ENCODE results near the gene MAIP1. TPM values are rescaled to one million over a fixed set of nuclear protein-coding genes. Genes with fewer than 3 reads are reported as not detected.
A peak's percentile ranks its signal among the peaks of the same experiment; 100 is the strongest.

Gene MAIP1
- total and polyA plus RNA-seq, 2 of the 4 experiments (the other 2 are of a cell fraction): 14.2 to 16.8 TPM

DNA sequence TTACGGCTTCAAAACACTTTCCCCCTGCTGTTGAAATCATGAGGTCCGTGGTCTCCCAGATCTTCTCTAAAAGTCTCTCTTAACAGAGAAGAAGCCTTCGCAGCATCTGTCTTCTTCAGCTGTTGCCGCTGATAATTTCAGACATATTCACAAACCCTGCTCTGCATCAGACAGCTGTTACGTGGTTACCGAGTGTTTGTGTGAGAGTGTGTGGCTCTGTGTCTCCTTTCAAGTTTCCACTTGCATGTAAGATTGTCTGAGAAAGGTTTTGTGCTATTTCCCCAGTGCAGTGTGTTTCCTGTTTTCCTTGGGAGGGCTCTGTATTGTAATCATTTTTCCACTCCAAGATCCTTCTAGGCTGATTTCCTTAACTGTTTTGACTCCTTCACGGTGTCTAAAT lies 32.8 kb downstream of the MAIP1 start:
- intact Hi-C loops (cut with micrococcal nuclease): loop anchor here (10.0 kb wide), 1 partner anchor 167 kb away; no protein-coding TSS in a partner anchor

More for the DNA sequence above, 32.8 kb downstream of the MAIP1 start:
- H3K9me1 ChIP-seq (ENCODE audit: insufficient read depth, low read length): no peaks in the 10 kb centered on the region
- peak overlapping the region; percentile 91 for H3K18ac ChIP-seq (ENCODE audit: low read depth, low read length)
- no peaks in the 10 kb centered on the region for H3K36me3 ChIP-seq (ENCODE audit: control insufficient read depth, insufficient read depth, low read length)
- POLR2A ChIA-PET (ENCODE audit: unreplicated experiment): no interaction called here
- DNase-seq: peak; percentile 61
- H2AK5ac ChIP-seq (ENCODE audit: low read depth, low read length): no peak overlapping the region
- peak overlapping the region; percentile 69 for H4K91ac ChIP-seq (ENCODE audit: insufficient read depth, low read depth, low read length)
- no TSS peak for BruUV-seq (replicated peaks)
- H4K8ac ChIP-seq (ENCODE audit: low read depth in 2 of 2, low read length in 2 of 2): peak overlapping the region in 1 of 2 experiments; percentile 80; a peak in 1 of 4 replicates
- in situ Hi-C loops (cut with MboI; ENCODE audit: low sequenced_read_pairs) (loop anchor here (10.0 kb wide), 1 partner anchor 317 kb away; the partner anchor contains the start of gene SPATS2L), dilution Hi-C loops (cut with HindIII; ENCODE audit: low sequenced_read_pairs, unreplicated experiment) (no loop called here)
- peak overlapping the region; percentile 64 for H3K4me2 ChIP-seq (ENCODE audit: low read depth, low read length)
- peak; percentile 48 for ATAC-seq (ENCODE audit: low read depth)
- 0 out of 2 replicates have a peak overlapping the region, but pooled peaks have one; percentile 17 for H2BK20ac ChIP-seq (ENCODE audit: low read depth, low read length)
- peak overlapping the region; percentile 47; the same call in 1 of the 2 replicates for H3K27ac ChIP-seq (ENCODE audit: insufficient read depth, low read length)
- H2BK120ac ChIP-seq (ENCODE audit: low read depth, low read length): peak overlapping the region; percentile 84
- TF ChIP-seq MXI1 (IDR thresholded peaks at IDR 0.05; ENCODE audit: borderline replicate concordance, low read depth, low read length) (no peak), CHD1 (IDR thresholded peaks at IDR 0.05; ENCODE audit: low read depth, low read length) (no peak), RCOR1 (IDR thresholded peaks at IDR 0.05; ENCODE audit: insufficient replicate concordance, low read length) (no peak), BHLHE40 (IDR thresholded peaks at IDR 0.05; ENCODE audit: low read depth, low read length) (no peak), RFX5 (IDR thresholded peaks at IDR 0.05; ENCODE audit: low read depth, low read length) (no peak), FOS (IDR thresholded peaks at IDR 0.05; ENCODE audit: low read depth, low read length) (no peak), CEBPB (IDR thresholded peaks at IDR 0.05; ENCODE audit: low read depth, low read length) (no peak), RAD21 (IDR thresholded peaks at IDR 0.05; ENCODE audit: low read length) (no peak), NFE2L2 (IDR thresholded peaks at IDR 0.05; ENCODE audit: low read depth, low read length) (no peak), SMC3 (IDR thresholded peaks at IDR 0.05; ENCODE audit: low read depth, low read length) (no peak), MAFK (IDR thresholded peaks at IDR 0.05; ENCODE audit: low read depth, low read length) (no peak)
- TF ChIP-seq, protein P1, sequence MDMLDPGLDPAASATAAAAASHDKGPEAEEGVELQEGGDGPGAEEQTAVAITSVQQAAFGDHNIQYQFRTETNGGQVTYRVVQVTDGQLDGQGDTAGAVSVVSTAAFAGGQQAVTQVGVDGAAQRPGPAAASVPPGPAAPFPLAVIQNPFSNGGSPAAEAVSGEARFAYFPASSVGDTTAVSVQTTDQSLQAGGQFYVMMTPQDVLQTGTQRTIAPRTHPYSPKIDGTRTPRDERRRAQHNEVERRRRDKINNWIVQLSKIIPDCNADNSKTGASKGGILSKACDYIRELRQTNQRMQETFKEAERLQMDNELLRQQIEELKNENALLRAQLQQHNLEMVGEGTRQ (IDR thresholded peaks at IDR 0.05; ENCODE audit: low read depth, low read length): no peak
- TF ChIP-seq, protein P2, sequence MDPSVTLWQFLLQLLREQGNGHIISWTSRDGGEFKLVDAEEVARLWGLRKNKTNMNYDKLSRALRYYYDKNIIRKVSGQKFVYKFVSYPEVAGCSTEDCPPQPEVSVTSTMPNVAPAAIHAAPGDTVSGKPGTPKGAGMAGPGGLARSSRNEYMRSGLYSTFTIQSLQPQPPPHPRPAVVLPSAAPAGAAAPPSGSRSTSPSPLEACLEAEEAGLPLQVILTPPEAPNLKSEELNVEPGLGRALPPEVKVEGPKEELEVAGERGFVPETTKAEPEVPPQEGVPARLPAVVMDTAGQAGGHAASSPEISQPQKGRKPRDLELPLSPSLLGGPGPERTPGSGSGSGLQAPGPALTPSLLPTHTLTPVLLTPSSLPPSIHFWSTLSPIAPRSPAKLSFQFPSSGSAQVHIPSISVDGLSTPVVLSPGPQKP (IDR thresholded peaks at IDR 0.05; ENCODE audit: borderline replicate concordance, low read depth, low read length): no peak
- peaks cover 6% of the 10 kb centered on the region; the same call in 1 of the 2 replicates for H3K4me1 ChIP-seq (ENCODE audit: control insufficient read depth, insufficient read depth, low read length)
- no peaks in the 10 kb centered on the region for H3K79me1 ChIP-seq (ENCODE audit: low read depth in 1 of 2, low read length in 2 of 2)
- H4K5ac ChIP-seq (ENCODE audit: low read depth, low read length): no peak overlapping the region; the same call in none of the 2 replicates
- H3K4ac ChIP-seq (ENCODE audit: low read depth, low read length): peak overlapping the region; percentile 62
- H3K4me3 ChIP-seq (ENCODE audit: insufficient read depth, low read depth, low read length): no peak overlapping the region
- H3K27me3 ChIP-seq (ENCODE audit: control insufficient read depth, insufficient read depth, low read length): no peaks in the 10 kb centered on the region
- H2AFZ ChIP-seq (replicated peaks; ENCODE audit: low read length, poor library complexity): peak overlapping the region; percentile 73
- peak overlapping the region; percentile 83; the same call in 1 of the 2 replicates for H3K14ac ChIP-seq (replicated peaks; ENCODE audit: low read depth, low read length)
- peak overlapping the region; percentile 41 for H3K23ac ChIP-seq (ENCODE audit: low read depth, low read length)
- WGBS, 2 experiments (ENCODE audit: extremely low coverage in 2 of 2, insufficient read length in 1 of 2): 0% methylated on average over 1 of the region's 7 CpGs; no CpG with 5 or more reads in 1 of the 2 experiments
- H2BK15ac ChIP-seq (ENCODE audit: low read depth, low read length): peak overlapping the region; percentile 45; the same call in 1 of the 3 replicates
- no peak overlapping the region for H2BK5ac ChIP-seq (ENCODE audit: low read depth, low read length, poor library complexity, severe bottlenecking)
- CTCF ChIA-PET: no interaction called here
- no peaks in the 10 kb centered on the region for H4K20me1 ChIP-seq (ENCODE audit: insufficient read depth, low read length)
- no peak overlapping the region for H2AK9ac ChIP-seq (replicated peaks; ENCODE audit: low read depth, low read length, poor library complexity)
- no peaks in the 10 kb centered on the region for H3K9me3 ChIP-seq (ENCODE audit: control insufficient read depth, insufficient read depth, low read length)
- no peak overlapping the region for H3K9ac ChIP-seq (ENCODE audit: low read depth, low read length)
- peak overlapping the region; percentile 24; the same call in 1 of the 2 replicates for H3K56ac ChIP-seq (ENCODE audit: extremely low read depth, insufficient read depth, low read length)
